SK-N-SH treated with all-trans-retinoic acid at 6 μM for 48 hours (cell line): ENCODE data around the gene PFKM.

Experiments used
- ATAC-seq: fragments of 200-7000 bp; cut with Tn5 transposase; 3 replicates; pipeline ENCODE4 v1.9.1; 2020; ENCODE audit warnings: mild to moderate bottlenecking, moderate library complexity
- ARNTL ChIP-seq: fragments of 450-650 bp; formaldehyde crosslinking; IDR thresholded peaks from 2 replicates; pipeline ENCODE4 v1.5.0; 2020; ENCODE audit warnings: low read depth, mild to moderate bottlenecking, moderate library complexity, borderline replicate concordance
- BACH2 ChIP-seq: fragments of 250-450 bp; sonication (Bioruptor Pico); IDR thresholded peaks from 2 replicates; pipeline ENCODE4 v1.9.0; 2021; ENCODE audit warnings: mild to moderate bottlenecking, borderline replicate concordance
- CSDC2 ChIP-seq: fragments of 250-450 bp; sonication (Bioruptor Pico); IDR thresholded peaks from 2 replicates; pipeline ENCODE4 v1.5.0; 2020; ENCODE audit warnings: mild to moderate bottlenecking, moderate library complexity
- ESRRG ChIP-seq: fragments of 250-450 bp; sonication (Bioruptor Pico); IDR thresholded peaks from 2 replicates; pipeline ENCODE4 v1.6.1; 2021; ENCODE audit warnings: mild to moderate bottlenecking
- ISL1 ChIP-seq: fragments of 250-450 bp; sonication (Bioruptor Pico); IDR thresholded peaks from 2 replicates; pipeline ENCODE4 v2.1.2; 2022; ENCODE audit warnings: mild to moderate bottlenecking, moderate library complexity
- OSR1 ChIP-seq: fragments of 250-450 bp; sonication (Bioruptor Pico); IDR thresholded peaks from 2 replicates; pipeline ENCODE4 v1.8.0; 2022; ENCODE audit warnings: moderate library complexity, mild to moderate bottlenecking, inconsistent platforms
- PPARA ChIP-seq: fragments of 250-450 bp; sonication (Bioruptor Pico); IDR thresholded peaks from 2 replicates; pipeline ENCODE4 v1.5.0; 2020; ENCODE audit warnings: mild to moderate bottlenecking, borderline replicate concordance
- RARB ChIP-seq: fragments of 250-450 bp; sonication (Bioruptor Pico); IDR thresholded peaks from 2 replicates; pipeline ENCODE4 v1.8.0; 2021; ENCODE audit warnings: mild to moderate bottlenecking, moderate library complexity
- TCF4 ChIP-seq: fragments of 250-450 bp; sonication (Bioruptor Pico); IDR thresholded peaks from 2 replicates; pipeline ENCODE4 v1.8.0; 2021; ENCODE audit warnings: mild to moderate bottlenecking, moderate library complexity, borderline replicate concordance
- TOX ChIP-seq: fragments of 250-450 bp; sonication (Bioruptor Pico); IDR thresholded peaks from 2 replicates; pipeline ENCODE4 v1.8.0; 2021; ENCODE audit warnings: mild to moderate bottlenecking, moderate library complexity, borderline replicate concordance
- ZC3H10 ChIP-seq: fragments of 250-450 bp; sonication (Bioruptor Pico); IDR thresholded peaks from 2 replicates; pipeline ENCODE4 v1.5.1; 2021; ENCODE audit warnings: mild to moderate bottlenecking, moderate library complexity
- ZFP3 ChIP-seq: fragments of 250-450 bp; sonication (Bioruptor Pico); IDR thresholded peaks from 2 replicates; pipeline ENCODE4 v1.5.0; 2020; ENCODE audit warnings: mild to moderate bottlenecking, moderate library complexity
- ZFP30 ChIP-seq: fragments of 450-650 bp; formaldehyde crosslinking; IDR thresholded peaks from 2 replicates; pipeline ENCODE4 v1.5.0; 2022; ENCODE audit warnings: mild to moderate bottlenecking, moderate library complexity
- ZNF565 ChIP-seq: fragments of 450-650 bp; formaldehyde crosslinking; conservative IDR thresholded peaks from 2 replicates; pipeline ENCODE4 v1.5.0; 2020; ENCODE audit warnings: low read depth, mild to moderate bottlenecking, moderate library complexity
- ZNF70 ChIP-seq: fragments of 450-650 bp; formaldehyde crosslinking; IDR thresholded peaks from 2 replicates; pipeline ENCODE4 v1.5.0; 2020; ENCODE audit warnings: mild to moderate bottlenecking, moderate library complexity
- ZNF8 ChIP-seq: fragments of 450-650 bp; formaldehyde crosslinking; IDR thresholded peaks from 2 replicates; pipeline ENCODE4 v1.5.0; 2020; ENCODE audit warnings: mild to moderate bottlenecking, moderate library complexity
- TF ChIP-seq, protein P1 (sequence below): fragments of 250-450 bp; sonication (Bioruptor Pico); IDR thresholded peaks from 2 replicates; pipeline ENCODE4 v1.5.1; 2020; ENCODE audit warnings: low read depth, mild to moderate bottlenecking, moderate library complexity
- TF ChIP-seq, protein P2 (sequence below): fragments of 250-450 bp; sonication (Bioruptor Pico); IDR thresholded peaks from 2 replicates; pipeline ENCODE4 v1.8.0; 2021; ENCODE audit warnings: low read depth, mild to moderate bottlenecking, moderate library complexity, borderline replicate concordance
- TF ChIP-seq, protein P3 (sequence below): fragments of 250-450 bp; sonication (Bioruptor Pico); IDR thresholded peaks from 2 replicates; pipeline ENCODE4 v1.5.0; 2020; ENCODE audit warnings: mild to moderate bottlenecking, moderate library complexity
- TF ChIP-seq, protein P4 (sequence below): fragments of 250-450 bp; sonication (Bioruptor Pico); IDR thresholded peaks from 2 replicates; pipeline ENCODE4 v1.8.0; 2020; ENCODE audit warnings: mild to moderate bottlenecking, moderate library complexity, borderline replicate concordance
- TF ChIP-seq, protein P5 (sequence below): fragments of 250-450 bp; sonication (Bioruptor Pico); IDR thresholded peaks from 2 replicates; pipeline ENCODE4 v1.5.1; 2021; ENCODE audit warnings: mild to moderate bottlenecking, moderate library complexity

Gene PFKM

DNA sequence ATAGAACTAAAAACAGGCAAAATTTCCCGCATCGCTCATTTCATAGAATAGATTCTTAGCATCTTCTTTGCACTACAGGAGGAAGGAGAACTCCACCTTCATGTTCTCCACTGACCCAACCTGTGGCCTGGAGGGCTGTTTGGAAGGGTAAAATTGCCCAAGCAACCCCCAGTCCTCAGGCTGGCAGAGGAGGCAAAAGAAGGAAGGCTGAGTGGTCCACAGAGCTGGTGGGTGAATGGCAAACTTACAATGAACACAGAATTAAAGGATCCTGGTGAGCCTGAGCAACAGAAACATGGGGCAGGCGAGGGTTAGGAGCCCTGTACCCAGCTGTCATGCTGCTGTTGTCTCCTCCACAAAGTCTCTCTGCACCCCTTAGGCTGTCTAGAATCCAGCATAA lies 38.3 kb upstream of the PFKM start:
- TF ChIP-seq OSR1 (CRISPR knock-in tag) (no peak), TCF4 (CRISPR knock-in tag) (no peak), TOX (no peak), ZNF70 (CRISPR knock-in tag) (no peak), ZC3H10 (CRISPR knock-in tag) (no peak), RARB (CRISPR knock-in tag) (no peak), ISL1 (no peak), ZNF8 (no peak), ZFP3 (CRISPR knock-in tag) (no peak), BACH2 (no peak), ARNTL (CRISPR knock-in tag) (no peak)
- TF ChIP-seq, protein P1, sequence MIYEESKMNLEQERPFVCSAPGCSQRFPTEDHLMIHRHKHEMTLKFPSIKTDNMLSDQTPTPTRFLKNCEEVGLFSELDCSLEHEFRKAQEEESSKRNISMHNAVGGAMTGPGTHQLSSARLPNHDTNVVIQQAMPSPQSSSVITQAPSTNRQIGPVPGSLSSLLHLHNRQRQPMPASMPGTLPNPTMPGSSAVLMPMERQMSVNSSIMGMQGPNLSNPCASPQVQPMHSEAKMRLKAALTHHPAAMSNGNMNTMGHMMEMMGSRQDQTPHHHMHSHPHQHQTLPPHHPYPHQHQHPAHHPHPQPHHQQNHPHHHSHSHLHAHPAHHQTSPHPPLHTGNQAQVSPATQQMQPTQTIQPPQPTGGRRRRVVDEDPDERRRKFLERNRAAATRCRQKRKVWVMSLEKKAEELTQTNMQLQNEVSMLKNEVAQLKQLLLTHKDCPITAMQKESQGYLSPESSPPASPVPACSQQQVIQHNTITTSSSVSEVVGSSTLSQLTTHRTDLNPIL: no peak
- TF ChIP-seq, protein P2, sequence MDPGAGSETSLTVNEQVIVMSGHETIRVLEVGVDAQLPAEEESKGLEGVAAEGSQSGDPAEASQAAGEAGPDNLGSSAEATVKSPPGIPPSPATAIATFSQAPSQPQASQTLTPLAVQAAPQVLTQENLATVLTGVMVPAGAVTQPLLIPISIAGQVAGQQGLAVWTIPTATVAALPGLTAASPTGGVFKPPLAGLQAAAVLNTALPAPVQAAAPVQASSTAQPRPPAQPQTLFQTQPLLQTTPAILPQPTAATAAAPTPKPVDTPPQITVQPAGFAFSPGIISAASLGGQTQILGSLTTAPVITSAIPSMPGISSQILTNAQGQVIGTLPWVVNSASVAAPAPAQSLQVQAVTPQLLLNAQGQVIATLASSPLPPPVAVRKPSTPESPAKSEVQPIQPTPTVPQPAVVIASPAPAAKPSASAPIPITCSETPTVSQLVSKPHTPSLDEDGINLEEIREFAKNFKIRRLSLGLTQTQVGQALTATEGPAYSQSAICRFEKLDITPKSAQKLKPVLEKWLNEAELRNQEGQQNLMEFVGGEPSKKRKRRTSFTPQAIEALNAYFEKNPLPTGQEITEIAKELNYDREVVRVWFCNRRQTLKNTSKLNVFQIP (CRISPR knock-in tag): no peak
- TF ChIP-seq, protein P3, sequence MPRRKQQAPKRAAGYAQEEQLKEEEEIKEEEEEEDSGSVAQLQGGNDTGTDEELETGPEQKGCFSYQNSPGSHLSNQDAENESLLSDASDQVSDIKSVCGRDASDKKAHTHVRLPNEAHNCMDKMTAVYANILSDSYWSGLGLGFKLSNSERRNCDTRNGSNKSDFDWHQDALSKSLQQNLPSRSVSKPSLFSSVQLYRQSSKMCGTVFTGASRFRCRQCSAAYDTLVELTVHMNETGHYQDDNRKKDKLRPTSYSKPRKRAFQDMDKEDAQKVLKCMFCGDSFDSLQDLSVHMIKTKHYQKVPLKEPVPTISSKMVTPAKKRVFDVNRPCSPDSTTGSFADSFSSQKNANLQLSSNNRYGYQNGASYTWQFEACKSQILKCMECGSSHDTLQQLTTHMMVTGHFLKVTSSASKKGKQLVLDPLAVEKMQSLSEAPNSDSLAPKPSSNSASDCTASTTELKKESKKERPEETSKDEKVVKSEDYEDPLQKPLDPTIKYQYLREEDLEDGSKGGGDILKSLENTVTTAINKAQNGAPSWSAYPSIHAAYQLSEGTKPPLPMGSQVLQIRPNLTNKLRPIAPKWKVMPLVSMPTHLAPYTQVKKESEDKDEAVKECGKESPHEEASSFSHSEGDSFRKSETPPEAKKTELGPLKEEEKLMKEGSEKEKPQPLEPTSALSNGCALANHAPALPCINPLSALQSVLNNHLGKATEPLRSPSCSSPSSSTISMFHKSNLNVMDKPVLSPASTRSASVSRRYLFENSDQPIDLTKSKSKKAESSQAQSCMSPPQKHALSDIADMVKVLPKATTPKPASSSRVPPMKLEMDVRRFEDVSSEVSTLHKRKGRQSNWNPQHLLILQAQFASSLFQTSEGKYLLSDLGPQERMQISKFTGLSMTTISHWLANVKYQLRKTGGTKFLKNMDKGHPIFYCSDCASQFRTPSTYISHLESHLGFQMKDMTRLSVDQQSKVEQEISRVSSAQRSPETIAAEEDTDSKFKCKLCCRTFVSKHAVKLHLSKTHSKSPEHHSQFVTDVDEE (CRISPR knock-in tag): no peak
- TF ChIP-seq, protein P4, sequence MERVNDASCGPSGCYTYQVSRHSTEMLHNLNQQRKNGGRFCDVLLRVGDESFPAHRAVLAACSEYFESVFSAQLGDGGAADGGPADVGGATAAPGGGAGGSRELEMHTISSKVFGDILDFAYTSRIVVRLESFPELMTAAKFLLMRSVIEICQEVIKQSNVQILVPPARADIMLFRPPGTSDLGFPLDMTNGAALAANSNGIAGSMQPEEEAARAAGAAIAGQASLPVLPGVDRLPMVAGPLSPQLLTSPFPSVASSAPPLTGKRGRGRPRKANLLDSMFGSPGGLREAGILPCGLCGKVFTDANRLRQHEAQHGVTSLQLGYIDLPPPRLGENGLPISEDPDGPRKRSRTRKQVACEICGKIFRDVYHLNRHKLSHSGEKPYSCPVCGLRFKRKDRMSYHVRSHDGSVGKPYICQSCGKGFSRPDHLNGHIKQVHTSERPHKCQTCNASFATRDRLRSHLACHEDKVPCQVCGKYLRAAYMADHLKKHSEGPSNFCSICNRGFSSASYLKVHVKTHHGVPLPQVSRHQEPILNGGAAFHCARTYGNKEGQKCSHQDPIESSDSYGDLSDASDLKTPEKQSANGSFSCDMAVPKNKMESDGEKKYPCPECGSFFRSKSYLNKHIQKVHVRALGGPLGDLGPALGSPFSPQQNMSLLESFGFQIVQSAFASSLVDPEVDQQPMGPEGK: no peak
- TF ChIP-seq, all 23 proteins: peak for 0
- ATAC-seq: no peak

DNA sequence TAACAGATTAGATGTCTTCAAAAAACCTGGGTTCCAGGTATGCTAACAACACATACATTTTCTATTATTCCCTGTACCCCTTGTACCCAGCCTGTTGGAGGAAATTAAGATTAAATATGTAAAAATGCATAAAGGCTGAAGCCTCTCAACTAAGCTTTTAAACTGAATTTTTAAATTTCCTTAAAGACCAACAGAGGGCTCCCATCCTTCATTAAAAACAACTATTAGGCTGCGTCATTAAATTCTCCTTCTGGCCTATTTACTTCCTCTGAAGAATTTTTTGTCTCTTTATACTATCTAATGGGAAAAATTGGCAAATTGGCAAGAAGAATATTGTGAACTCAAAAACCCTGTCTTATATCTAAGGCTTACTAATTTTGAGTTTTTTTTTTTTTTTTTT lies 35.1 kb upstream of the PFKM start:
- TF ChIP-seq PPARA (CRISPR knock-in tag) (no peak), ZC3H10 (CRISPR knock-in tag) (no peak), OSR1 (CRISPR knock-in tag) (no peak), ESRRG (CRISPR knock-in tag) (no peak), BACH2 (no peak), ZNF8 (no peak), CSDC2 (CRISPR knock-in tag) (no peak), ZNF70 (CRISPR knock-in tag) (no peak), ZNF565 (CRISPR knock-in tag) (no peak), ZFP30 (CRISPR knock-in tag) (no peak)
- TF ChIP-seq, protein P5, sequence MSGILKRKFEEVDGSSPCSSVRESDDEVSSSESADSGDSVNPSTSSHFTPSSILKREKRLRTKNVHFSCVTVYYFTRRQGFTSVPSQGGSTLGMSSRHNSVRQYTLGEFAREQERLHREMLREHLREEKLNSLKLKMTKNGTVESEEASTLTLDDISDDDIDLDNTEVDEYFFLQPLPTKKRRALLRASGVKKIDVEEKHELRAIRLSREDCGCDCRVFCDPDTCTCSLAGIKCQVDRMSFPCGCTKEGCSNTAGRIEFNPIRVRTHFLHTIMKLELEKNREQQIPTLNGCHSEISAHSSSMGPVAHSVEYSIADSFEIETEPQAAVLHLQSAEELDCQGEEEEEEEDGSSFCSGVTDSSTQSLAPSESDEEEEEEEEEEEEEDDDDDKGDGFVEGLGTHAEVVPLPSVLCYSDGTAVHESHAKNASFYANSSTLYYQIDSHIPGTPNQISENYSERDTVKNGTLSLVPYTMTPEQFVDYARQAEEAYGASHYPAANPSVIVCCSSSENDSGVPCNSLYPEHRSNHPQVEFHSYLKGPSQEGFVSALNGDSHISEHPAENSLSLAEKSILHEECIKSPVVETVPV (CRISPR knock-in tag): no peak
- TF ChIP-seq, protein P2 (CRISPR knock-in tag): no peak
- TF ChIP-seq, protein P3 (CRISPR knock-in tag): no peak
- TF ChIP-seq, all 23 proteins: peak for 0
- peak; percentile 60; the same call in 2 of the 3 replicates for ATAC-seq
